ENCODE data around the gene RAP2B. TPM values are rescaled to one million over a fixed set of nuclear protein-coding genes. Genes with fewer than 3 reads are reported as not detected.
"Not testable (repeated sequence)": the region's sequence is repeated elsewhere in the genome, so short reads cannot be mapped to it uniquely, and the experiment has no call there.

RAP2B gene
- total RNA-seq, 1 donor: 20.3 TPM

DNA sequence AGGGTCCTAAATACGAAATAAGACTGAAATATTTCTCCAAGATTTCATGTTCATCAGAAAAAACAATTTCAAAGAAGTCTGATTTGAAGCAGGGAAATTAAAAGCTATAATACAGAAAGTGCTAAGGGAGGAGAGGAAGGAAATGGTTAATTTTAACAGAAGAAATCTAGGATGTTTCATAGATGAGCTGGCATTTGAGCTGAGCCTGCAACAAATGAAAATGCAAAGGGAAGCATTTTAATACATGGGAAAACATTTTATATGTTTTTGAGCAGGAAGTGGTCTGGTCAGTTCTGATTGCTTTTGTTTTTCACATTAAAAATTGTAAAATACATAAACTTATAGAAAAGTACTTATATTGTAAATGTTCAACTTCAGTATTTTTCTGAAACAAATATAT is 17.2 kb upstream of the RAP2B start:
- H3K27me3 ChIP-seq (ENCODE audit: insufficient read depth, low read length): no peaks in the 10 kb centered on the region
- no peak for DNase-seq (ENCODE audit: insufficient read length, low spot score, missing footprints)
- no peak overlapping the region for H3K4me3 ChIP-seq (ENCODE audit: insufficient read depth, low read length)
- H3K27ac ChIP-seq (ENCODE audit: low read depth, low read length): peak overlapping the region; percentile 42
- H3K4me2 ChIP-seq (ENCODE audit: insufficient read depth, low read length): peak overlapping the region; percentile 3
- no peaks in the 10 kb centered on the region for H4K20me1 ChIP-seq (ENCODE audit: insufficient read depth, low read length)
- no peaks in the 10 kb centered on the region for H3K36me3 ChIP-seq (ENCODE audit: insufficient read depth, low read length)
- no peak overlapping the region for H2AFZ ChIP-seq (ENCODE audit: low read length)
- TF ChIP-seq, protein P1, sequence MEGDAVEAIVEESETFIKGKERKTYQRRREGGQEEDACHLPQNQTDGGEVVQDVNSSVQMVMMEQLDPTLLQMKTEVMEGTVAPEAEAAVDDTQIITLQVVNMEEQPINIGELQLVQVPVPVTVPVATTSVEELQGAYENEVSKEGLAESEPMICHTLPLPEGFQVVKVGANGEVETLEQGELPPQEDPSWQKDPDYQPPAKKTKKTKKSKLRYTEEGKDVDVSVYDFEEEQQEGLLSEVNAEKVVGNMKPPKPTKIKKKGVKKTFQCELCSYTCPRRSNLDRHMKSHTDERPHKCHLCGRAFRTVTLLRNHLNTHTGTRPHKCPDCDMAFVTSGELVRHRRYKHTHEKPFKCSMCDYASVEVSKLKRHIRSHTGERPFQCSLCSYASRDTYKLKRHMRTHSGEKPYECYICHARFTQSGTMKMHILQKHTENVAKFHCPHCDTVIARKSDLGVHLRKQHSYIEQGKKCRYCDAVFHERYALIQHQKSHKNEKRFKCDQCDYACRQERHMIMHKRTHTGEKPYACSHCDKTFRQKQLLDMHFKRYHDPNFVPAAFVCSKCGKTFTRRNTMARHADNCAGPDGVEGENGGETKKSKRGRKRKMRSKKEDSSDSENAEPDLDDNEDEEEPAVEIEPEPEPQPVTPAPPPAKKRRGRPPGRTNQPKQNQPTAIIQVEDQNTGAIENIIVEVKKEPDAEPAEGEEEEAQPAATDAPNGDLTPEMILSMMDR (IDR thresholded peaks at IDR 0.05; ENCODE audit: extremely low read depth, low read depth, low read length): no peak
- H3K4me1 ChIP-seq (ENCODE audit: insufficient read depth, low read length): peaks cover 25% of the 10 kb centered on the region
- no peaks in the 10 kb centered on the region for H3K9me3 ChIP-seq (ENCODE audit: low read depth, low read length)
- no peaks in the 10 kb centered on the region for H3K79me2 ChIP-seq (ENCODE audit: insufficient read depth, low read length)

DNA sequence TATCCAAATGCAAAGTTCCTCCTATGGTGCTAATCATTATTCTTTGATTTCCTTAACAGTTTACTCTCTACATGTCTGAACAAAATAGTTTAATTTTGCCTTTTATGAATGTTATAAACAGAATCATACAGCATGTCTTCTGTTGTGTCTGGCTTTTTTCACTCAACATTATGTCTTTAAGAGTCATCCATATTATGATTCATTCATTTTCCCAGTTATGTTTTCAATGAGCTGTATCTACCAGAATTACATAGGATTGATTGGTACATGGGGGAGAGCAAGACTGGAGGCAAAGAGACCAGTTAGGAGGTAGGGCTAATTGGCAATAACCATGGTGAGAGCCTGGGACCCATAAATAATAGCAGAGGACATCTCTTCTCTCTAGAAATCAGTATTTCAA is 16.6 kb upstream of the RAP2B start:
- Histone ChIP-seq H3K27ac (ENCODE audit: low read depth, low read length) (peak overlapping the region; percentile 42), H3K4me1 (ENCODE audit: insufficient read depth, low read length) (peaks cover 20% of the 10 kb centered on the region), H3K4me2 (ENCODE audit: insufficient read depth, low read length) (peak overlapping the region; percentile 3), H3K27me3 (ENCODE audit: insufficient read depth, low read length) (no peaks in the 10 kb centered on the region), H3K79me2 (ENCODE audit: insufficient read depth, low read length) (no peaks in the 10 kb centered on the region), H3K9me3 (ENCODE audit: low read depth, low read length) (no peaks in the 10 kb centered on the region), H2AFZ (ENCODE audit: low read length) (peak overlapping the region; percentile 51), H3K4me3 (ENCODE audit: insufficient read depth, low read length) (no peak overlapping the region), H4K20me1 (ENCODE audit: insufficient read depth, low read length) (no peaks in the 10 kb centered on the region), H3K36me3 (ENCODE audit: insufficient read depth, low read length) (no peaks in the 10 kb centered on the region)
- TF ChIP-seq, protein P1 (IDR thresholded peaks at IDR 0.05; ENCODE audit: extremely low read depth, low read depth, low read length): no peak
- peak; percentile 73 for DNase-seq (ENCODE audit: insufficient read length, low spot score, missing footprints)

DNA sequence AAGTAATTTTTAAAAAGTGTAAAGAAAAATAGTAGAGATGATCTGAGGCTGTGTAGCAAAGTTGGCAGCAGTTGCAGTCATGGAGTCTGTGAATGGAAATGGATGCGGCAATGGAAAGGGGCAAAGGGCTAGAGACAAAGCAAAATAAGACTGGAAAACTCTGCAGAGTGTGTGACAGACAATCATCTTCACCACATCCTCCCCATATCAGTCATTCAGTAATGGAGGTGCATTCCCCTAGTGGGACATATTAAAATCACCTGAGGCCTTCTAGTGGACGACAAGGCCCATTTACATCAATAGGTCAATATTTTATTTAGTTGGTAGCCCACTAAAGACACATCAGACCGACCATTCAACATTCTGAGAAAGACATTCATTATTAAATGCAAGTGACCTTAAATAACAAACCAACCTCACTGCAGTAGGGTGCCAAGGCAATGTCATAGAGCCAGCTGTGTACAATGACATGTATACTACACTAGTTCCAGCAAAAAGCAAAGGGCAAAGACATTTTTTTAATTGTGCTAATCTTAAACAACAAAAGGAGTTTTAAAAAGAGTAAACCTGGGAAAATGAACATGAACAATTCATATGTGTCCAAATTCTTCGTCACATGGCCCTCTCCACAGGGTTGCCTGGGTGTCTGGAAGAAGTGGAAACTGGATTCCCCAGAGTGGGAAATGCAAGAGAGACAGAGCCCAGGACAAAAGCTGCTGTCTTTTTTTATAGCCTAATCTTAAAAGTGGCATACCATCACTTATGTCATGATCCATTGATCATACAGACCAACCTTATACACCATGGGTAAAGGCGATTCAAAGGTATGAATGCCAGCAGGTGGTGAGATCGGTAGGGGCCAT is 15.6 kb upstream of the RAP2B start:
- no peaks in the 10 kb centered on the region for H4K20me1 ChIP-seq (ENCODE audit: insufficient read depth, low read length)
- no peaks in the 10 kb centered on the region for H3K36me3 ChIP-seq (ENCODE audit: insufficient read depth, low read length)
- no peaks in the 10 kb centered on the region for H3K79me2 ChIP-seq (ENCODE audit: insufficient read depth, low read length)

DNA sequence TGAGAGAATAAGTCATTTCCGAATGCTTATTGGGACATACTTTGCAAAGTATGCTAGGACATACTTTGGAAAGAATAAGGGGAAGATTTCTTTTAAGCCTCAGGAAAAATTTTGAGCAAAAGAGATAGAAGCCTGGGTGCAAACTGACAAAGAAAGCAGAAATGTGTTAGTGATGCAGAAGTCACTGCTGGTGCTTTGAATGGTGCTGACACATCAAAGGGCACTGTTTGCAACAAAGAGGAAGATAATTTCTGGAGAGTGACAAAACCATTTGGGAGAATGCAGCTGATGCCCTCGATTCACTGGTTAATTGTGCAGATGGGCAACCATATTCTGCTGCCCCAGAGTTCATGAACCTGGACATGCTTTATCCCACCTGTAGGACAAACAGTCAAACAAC is 11.0 kb upstream of the RAP2B start:
- Histone ChIP-seq H3K4me1 (ENCODE audit: insufficient read depth, low read length) (no peaks in the 10 kb centered on the region), H3K27ac (ENCODE audit: low read depth, low read length) (no peak overlapping the region), H2AFZ (ENCODE audit: low read length) (no peak overlapping the region), H3K4me2 (ENCODE audit: insufficient read depth, low read length) (no peak overlapping the region), H3K79me2 (ENCODE audit: insufficient read depth, low read length) (no peaks in the 10 kb centered on the region), H3K9me3 (ENCODE audit: low read depth, low read length) (no peaks in the 10 kb centered on the region), H4K20me1 (ENCODE audit: insufficient read depth, low read length) (no peaks in the 10 kb centered on the region), H3K4me3 (ENCODE audit: insufficient read depth, low read length) (no peak overlapping the region), H3K27me3 (ENCODE audit: insufficient read depth, low read length) (no peaks in the 10 kb centered on the region), H3K36me3 (ENCODE audit: insufficient read depth, low read length) (no peaks in the 10 kb centered on the region)
- TF ChIP-seq, protein P1 (IDR thresholded peaks at IDR 0.05; ENCODE audit: extremely low read depth, low read depth, low read length): no peak
- DNase-seq (ENCODE audit: insufficient read length, low spot score, missing footprints): no peak

More for the DNA sequence above, 15.6 kb upstream of the RAP2B start:
- no peak overlapping the region for H3K4me2 ChIP-seq (ENCODE audit: insufficient read depth, low read length)
- H3K4me1 ChIP-seq (ENCODE audit: insufficient read depth, low read length): peaks cover 17% of the 10 kb centered on the region
- H3K9me3 ChIP-seq (ENCODE audit: low read depth, low read length): no peaks in the 10 kb centered on the region
- H3K27me3 ChIP-seq (ENCODE audit: insufficient read depth, low read length): no peaks in the 10 kb centered on the region
- H3K4me3 ChIP-seq (ENCODE audit: insufficient read depth, low read length): no peak overlapping the region
- TF ChIP-seq, protein P1 (IDR thresholded peaks at IDR 0.05; ENCODE audit: extremely low read depth, low read depth, low read length): no peak
- H3K27ac ChIP-seq (ENCODE audit: low read depth, low read length): no peak overlapping the region
- H2AFZ ChIP-seq (ENCODE audit: low read length): no peak overlapping the region
- no peak for DNase-seq (ENCODE audit: insufficient read length, low spot score, missing footprints)

DNA sequence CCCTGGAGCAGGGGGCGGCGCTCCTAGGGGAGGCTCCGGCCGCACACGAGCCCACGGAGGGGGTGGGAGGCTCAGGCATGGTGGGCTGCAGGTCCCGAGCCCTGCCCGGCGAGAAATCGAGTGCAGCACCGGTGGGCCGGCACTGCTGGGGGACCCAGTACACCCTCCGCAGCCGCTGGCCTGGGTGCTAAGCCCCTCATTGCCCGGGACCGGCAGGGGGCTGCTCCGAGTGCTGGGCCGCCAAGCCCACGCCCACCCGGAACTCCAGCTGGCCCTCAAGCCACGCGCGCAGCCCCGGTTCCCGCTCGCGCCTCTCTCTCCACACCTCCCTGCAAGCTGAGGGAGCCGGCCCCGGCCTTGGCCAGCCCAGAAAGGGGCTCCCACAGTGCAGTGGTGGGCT is 6.2 kb upstream of the RAP2B start:
- not testable (repeated sequence) for H3K9me3 ChIP-seq (ENCODE audit: low read depth, low read length); H3K4me3 ChIP-seq (ENCODE audit: insufficient read depth, low read length); H3K27ac ChIP-seq (ENCODE audit: low read depth, low read length); H2AFZ ChIP-seq (ENCODE audit: low read length); H4K20me1 ChIP-seq (ENCODE audit: insufficient read depth, low read length); H3K36me3 ChIP-seq (ENCODE audit: insufficient read depth, low read length); H3K4me2 ChIP-seq (ENCODE audit: insufficient read depth, low read length); H3K79me2 ChIP-seq (ENCODE audit: insufficient read depth, low read length); H3K4me1 ChIP-seq (ENCODE audit: insufficient read depth, low read length); DNase-seq (ENCODE audit: insufficient read length, low spot score, missing footprints); H3K27me3 ChIP-seq (ENCODE audit: insufficient read depth, low read length)

All from osteoblast (primary cell).